ENCODE data around the gene ABCA5.

ABCA5 gene, protein sequence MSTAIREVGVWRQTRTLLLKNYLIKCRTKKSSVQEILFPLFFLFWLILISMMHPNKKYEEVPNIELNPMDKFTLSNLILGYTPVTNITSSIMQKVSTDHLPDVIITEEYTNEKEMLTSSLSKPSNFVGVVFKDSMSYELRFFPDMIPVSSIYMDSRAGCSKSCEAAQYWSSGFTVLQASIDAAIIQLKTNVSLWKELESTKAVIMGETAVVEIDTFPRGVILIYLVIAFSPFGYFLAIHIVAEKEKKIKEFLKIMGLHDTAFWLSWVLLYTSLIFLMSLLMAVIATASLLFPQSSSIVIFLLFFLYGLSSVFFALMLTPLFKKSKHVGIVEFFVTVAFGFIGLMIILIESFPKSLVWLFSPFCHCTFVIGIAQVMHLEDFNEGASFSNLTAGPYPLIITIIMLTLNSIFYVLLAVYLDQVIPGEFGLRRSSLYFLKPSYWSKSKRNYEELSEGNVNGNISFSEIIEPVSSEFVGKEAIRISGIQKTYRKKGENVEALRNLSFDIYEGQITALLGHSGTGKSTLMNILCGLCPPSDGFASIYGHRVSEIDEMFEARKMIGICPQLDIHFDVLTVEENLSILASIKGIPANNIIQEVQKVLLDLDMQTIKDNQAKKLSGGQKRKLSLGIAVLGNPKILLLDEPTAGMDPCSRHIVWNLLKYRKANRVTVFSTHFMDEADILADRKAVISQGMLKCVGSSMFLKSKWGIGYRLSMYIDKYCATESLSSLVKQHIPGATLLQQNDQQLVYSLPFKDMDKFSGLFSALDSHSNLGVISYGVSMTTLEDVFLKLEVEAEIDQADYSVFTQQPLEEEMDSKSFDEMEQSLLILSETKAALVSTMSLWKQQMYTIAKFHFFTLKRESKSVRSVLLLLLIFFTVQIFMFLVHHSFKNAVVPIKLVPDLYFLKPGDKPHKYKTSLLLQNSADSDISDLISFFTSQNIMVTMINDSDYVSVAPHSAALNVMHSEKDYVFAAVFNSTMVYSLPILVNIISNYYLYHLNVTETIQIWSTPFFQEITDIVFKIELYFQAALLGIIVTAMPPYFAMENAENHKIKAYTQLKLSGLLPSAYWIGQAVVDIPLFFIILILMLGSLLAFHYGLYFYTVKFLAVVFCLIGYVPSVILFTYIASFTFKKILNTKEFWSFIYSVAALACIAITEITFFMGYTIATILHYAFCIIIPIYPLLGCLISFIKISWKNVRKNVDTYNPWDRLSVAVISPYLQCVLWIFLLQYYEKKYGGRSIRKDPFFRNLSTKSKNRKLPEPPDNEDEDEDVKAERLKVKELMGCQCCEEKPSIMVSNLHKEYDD (N-terminal part only)

DNA sequence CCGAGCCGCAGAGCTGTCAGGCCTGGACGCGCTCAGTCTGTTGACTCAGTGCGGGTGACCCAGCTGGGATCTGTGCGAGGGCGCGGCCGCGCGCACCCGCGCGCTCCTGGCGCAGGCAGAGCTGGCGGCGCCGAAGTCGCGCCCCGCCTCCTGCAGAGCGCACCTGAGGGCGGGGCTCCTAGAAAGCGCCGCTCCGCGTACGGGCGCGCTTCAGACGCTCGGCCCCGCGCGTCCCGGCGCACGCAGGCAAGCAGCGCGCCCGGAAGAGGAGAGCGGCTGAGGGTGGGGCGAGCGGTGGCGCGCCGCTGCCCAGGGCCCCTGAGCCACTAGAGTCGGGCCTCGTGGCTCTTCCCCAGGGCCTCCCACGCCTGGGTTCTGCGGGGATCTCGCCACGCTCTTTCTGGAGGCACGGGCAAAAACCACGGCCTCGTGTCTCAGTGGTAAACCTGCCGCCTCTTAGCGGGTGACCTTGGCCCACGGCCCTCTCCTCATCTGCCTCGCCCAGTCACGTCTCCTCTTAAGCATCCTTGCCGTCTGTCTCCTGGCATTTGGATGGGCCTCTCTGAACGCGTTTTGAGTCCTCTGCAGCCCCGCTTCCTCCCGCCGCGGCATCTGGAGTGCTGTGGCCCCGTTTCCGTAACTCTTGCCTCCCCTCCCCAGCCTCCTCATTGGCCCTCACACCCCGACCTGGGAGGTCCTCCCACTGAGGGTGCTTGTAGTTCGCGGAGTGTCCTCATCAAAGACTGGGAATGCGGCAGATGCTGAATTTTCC, at the start of gene ABCA5:
Gene ABCA5 (minus strand): TSS at position 74 of the 772 bp plus-strand sequence. CDS start 12,718 bp downstream, outside the sequence.
- TF ChIP-seq, protein P1, sequence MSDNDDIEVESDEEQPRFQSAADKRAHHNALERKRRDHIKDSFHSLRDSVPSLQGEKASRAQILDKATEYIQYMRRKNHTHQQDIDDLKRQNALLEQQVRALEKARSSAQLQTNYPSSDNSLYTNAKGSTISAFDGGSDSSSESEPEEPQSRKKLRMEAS (IDR thresholded peaks at IDR 0.05; ENCODE audit: low read depth, low read length): no peak
- no peak for TF ChIP-seq MYC (IDR thresholded peaks at IDR 0.05; ENCODE audit: low read depth, low read length)
- no peak for TF ChIP-seq POLR2A (IDR thresholded peaks at IDR 0.05; ENCODE audit: extremely low read depth, insufficient read length)
- TF ChIP-seq, protein P2, sequence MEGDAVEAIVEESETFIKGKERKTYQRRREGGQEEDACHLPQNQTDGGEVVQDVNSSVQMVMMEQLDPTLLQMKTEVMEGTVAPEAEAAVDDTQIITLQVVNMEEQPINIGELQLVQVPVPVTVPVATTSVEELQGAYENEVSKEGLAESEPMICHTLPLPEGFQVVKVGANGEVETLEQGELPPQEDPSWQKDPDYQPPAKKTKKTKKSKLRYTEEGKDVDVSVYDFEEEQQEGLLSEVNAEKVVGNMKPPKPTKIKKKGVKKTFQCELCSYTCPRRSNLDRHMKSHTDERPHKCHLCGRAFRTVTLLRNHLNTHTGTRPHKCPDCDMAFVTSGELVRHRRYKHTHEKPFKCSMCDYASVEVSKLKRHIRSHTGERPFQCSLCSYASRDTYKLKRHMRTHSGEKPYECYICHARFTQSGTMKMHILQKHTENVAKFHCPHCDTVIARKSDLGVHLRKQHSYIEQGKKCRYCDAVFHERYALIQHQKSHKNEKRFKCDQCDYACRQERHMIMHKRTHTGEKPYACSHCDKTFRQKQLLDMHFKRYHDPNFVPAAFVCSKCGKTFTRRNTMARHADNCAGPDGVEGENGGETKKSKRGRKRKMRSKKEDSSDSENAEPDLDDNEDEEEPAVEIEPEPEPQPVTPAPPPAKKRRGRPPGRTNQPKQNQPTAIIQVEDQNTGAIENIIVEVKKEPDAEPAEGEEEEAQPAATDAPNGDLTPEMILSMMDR (IDR thresholded peaks at IDR 0.05; ENCODE audit: low read depth, low read length): no peak

DNA sequence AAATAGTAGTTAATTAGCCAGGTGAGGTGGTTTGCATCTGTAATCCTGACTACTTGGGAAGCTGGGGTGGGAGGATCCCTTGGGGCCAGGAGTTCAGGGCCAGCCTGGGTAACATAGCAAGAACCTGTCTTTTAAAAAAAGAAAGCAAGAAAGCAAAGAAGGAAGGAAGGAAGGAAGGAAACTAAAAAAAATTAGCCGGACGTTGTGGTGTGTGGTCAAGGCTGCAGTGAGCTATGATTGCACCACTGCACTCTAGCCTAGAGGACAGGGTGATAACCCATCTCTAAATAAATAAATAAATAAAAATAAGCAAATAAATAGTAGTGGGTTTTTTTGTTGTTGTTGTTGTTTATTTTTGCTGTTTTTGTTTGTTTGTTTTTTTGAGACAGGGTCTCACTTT, 48.3 kb upstream of the ABCA5 start:
- H3K4me3 ChIP-seq (ENCODE audit: low read depth, low read length): no peak overlapping the region
- TF ChIP-seq, protein P1 (IDR thresholded peaks at IDR 0.05; ENCODE audit: low read depth, low read length): no peak
- TF ChIP-seq MYC (IDR thresholded peaks at IDR 0.05; ENCODE audit: low read depth, low read length) (no peak), POLR2A (IDR thresholded peaks at IDR 0.05; ENCODE audit: extremely low read depth, insufficient read length) (no peak)
- TF ChIP-seq, protein P2 (IDR thresholded peaks at IDR 0.05; ENCODE audit: low read depth, low read length): no peak
- no peak for DNase-seq (ENCODE audit: low read depth)

More for the DNA sequence above, at the start of gene ABCA5:
- H3K4me3 ChIP-seq (ENCODE audit: low read depth, low read length): no peak within 1 kb of the TSS
- peak; percentile 62 for DNase-seq (ENCODE audit: low read depth)

DNA sequence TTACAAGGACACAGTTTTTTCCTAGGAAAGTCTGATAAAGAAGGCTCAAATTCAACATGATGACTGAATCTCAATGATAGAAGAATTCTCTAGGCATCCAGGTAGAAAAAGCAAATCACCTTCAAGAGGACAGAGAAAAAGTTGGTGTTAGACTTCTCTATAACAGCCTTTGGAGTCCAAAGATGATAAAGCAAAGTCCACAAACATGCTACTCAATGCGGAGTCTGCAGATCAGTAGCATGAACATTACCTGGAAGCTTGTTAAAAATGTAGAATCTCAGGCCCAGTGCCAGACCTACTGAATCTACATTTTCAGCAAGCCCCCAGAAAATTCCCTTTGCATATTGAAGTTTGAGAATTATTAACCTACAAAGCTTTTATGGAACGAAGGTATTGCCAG, 46.1 kb upstream of the ABCA5 start:
- TF ChIP-seq POLR2A (IDR thresholded peaks at IDR 0.05; ENCODE audit: extremely low read depth, insufficient read length): no peak
- TF ChIP-seq, protein P1 (IDR thresholded peaks at IDR 0.05; ENCODE audit: low read depth, low read length): no peak
- TF ChIP-seq MYC (IDR thresholded peaks at IDR 0.05; ENCODE audit: low read depth, low read length): no peak
- TF ChIP-seq, protein P2 (IDR thresholded peaks at IDR 0.05; ENCODE audit: low read depth, low read length): no peak
- DNase-seq (ENCODE audit: low read depth): no peak
- no peak overlapping the region for H3K4me3 ChIP-seq (ENCODE audit: low read depth, low read length)

DNA sequence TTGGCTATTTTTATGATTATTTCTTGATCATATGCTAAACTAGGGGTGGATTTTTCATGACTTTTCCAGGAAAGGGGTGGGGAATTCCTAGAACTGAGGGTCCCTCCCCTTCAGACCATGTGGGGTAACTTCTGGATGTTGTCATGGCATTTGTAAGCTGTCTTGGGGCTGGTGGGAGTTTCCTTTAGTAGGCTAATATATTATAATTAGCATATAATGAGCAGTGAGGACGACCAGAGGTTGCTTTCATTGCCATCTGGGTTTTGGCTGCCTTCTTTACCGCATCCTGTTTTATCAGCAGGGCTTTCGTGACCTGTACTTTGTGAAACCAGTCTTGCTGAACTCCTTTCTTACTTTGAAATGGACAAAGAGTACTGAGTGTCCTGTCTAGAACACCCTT, 40.4 kb upstream of the ABCA5 start:
- DNase-seq (ENCODE audit: low read depth): no peak
- no peak overlapping the region for H3K4me3 ChIP-seq (ENCODE audit: low read depth, low read length)
- no peak for TF ChIP-seq POLR2A (IDR thresholded peaks at IDR 0.05; ENCODE audit: extremely low read depth, insufficient read length)
- TF ChIP-seq, protein P1 (IDR thresholded peaks at IDR 0.05; ENCODE audit: low read depth, low read length): no peak
- TF ChIP-seq, protein P2 (IDR thresholded peaks at IDR 0.05; ENCODE audit: low read depth, low read length): no peak
